H9 (cell line): ENCODE measurements around the gene TTLL3. TPM values are rescaled to one million over a fixed set of nuclear protein-coding genes. Genes with fewer than 3 reads are reported as not detected.

Experiments
- DNase-seq: peaks from one replicate; pipeline ENCODE4 v3.0.0-alpha.2; 2017
- H2AFZ ChIP-seq: one replicate; pipeline ENCODE4 v1.6.1; 2013; ENCODE audit warnings: mild to moderate bottlenecking, low read length, control low read depth, moderate library complexity
- H2AK5ac ChIP-seq: 2 replicates; pipeline ENCODE4 v1.6.1; 2013; ENCODE audit warnings: low read length, control low read depth, mixed read lengths; ENCODE audit not compliant: insufficient read length
- H2BK120ac ChIP-seq: one replicate; pipeline ENCODE4 v1.6.1; 2013; ENCODE audit warnings: low read depth, mild to moderate bottlenecking, low read length, control low read depth, inconsistent platforms; ENCODE audit not compliant: poor library complexity, severe bottlenecking
- H2BK12ac ChIP-seq: 2 replicates; pipeline ENCODE4 v1.6.1; 2013; ENCODE audit warnings: low read length, control low read depth, mixed read lengths, low read depth; ENCODE audit not compliant: insufficient read length
- H2BK15ac ChIP-seq: 2 replicates; pipeline ENCODE4 v1.6.1; 2013; ENCODE audit warnings: low read depth, low read length, control low read depth
- H2BK20ac ChIP-seq: one replicate; pipeline ENCODE4 v1.6.1; 2013; ENCODE audit warnings: low read depth, mild to moderate bottlenecking, low read length, control low read depth, inconsistent platforms; ENCODE audit not compliant: poor library complexity, severe bottlenecking
- H2BK5ac ChIP-seq: 2 replicates; pipeline ENCODE4 v1.6.1; 2013; ENCODE audit warnings: low read length, control low read depth, mixed read lengths; ENCODE audit not compliant: insufficient read length
- H3K14ac ChIP-seq: 2 replicates; pipeline ENCODE4 v1.6.1; 2013; ENCODE audit warnings: low read length, control low read depth; ENCODE audit not compliant: insufficient read depth
- H3K18ac ChIP-seq: 2 replicates; pipeline ENCODE4 v1.6.1; 2013; ENCODE audit warnings: low read depth, mild to moderate bottlenecking, mixed read lengths, low read length, control low read depth; ENCODE audit not compliant: insufficient read length
- H3K23ac ChIP-seq: 2 replicates; pipeline ENCODE4 v1.6.1; 2013; ENCODE audit warnings: low read length, control low read depth, mixed read lengths, low read depth; ENCODE audit not compliant: insufficient read length
- H3K23me2 ChIP-seq: 2 replicates; pipeline ENCODE4 v1.6.1; 2013; ENCODE audit warnings: low read depth, mild to moderate bottlenecking, mixed read lengths, low read length, control low read depth; ENCODE audit not compliant: insufficient read length, poor library complexity, severe bottlenecking
- H3K27ac ChIP-seq: 2 replicates; pipeline ENCODE4 v1.5.1; 2013; ENCODE audit warnings: low read length, control low read depth, mixed read lengths, low read depth; ENCODE audit not compliant: insufficient read length
- H3K27me3 ChIP-seq: 2 replicates; pipeline ENCODE4 v1.6.1; 2013; ENCODE audit warnings: low read length, control low read depth, inconsistent platforms; ENCODE audit not compliant: insufficient read depth
- H3K4ac ChIP-seq: 2 replicates; pipeline ENCODE4 v1.6.1; 2013; ENCODE audit warnings: low read depth, mild to moderate bottlenecking, control low read depth, inconsistent platforms, low read length, moderate library complexity
- H3K4me1 ChIP-seq: 2 replicates; pipeline ENCODE4 v1.6.1; 2013; ENCODE audit warnings: low read length, control low read depth, inconsistent platforms; ENCODE audit not compliant: insufficient read depth
- H3K4me2 ChIP-seq: 2 replicates; pipeline ENCODE4 v1.6.1; 2013; ENCODE audit warnings: low read length, control low read depth, mixed read lengths; ENCODE audit not compliant: insufficient read length, insufficient read depth
- H3K56ac ChIP-seq: 2 replicates; pipeline ENCODE4 v1.6.1; 2013; ENCODE audit warnings: low read depth, mild to moderate bottlenecking, mixed read lengths, low read length, control low read depth; ENCODE audit not compliant: insufficient read length
- H3K79me1 ChIP-seq: 2 replicates; pipeline ENCODE4 v1.6.1; 2013; ENCODE audit warnings: low read depth, mild to moderate bottlenecking, moderate library complexity, low read length, control low read depth, inconsistent platforms; ENCODE audit not compliant: insufficient read depth, poor library complexity, severe bottlenecking
- H3K79me2 ChIP-seq: 2 replicates; pipeline ENCODE4 v1.6.1; 2013; ENCODE audit warnings: low read length, control low read depth, inconsistent platforms; ENCODE audit not compliant: insufficient read depth
- H3K9ac ChIP-seq: 2 replicates; pipeline ENCODE4 v1.6.1; 2013; ENCODE audit warnings: low read length, control low read depth, mixed read lengths; ENCODE audit not compliant: insufficient read length; ENCODE audit errors: extremely low read depth
- H3K9me3 ChIP-seq: one replicate; pipeline ENCODE4 v1.6.1; 2013; ENCODE audit warnings: low read depth, low read length, inconsistent platforms; ENCODE audit not compliant: control insufficient read depth
- H3T11ph ChIP-seq: one replicate; pipeline ENCODE4 v1.6.1; 2013; ENCODE audit warnings: mild to moderate bottlenecking, low read length, control low read depth, inconsistent platforms
- H4K20me1 ChIP-seq: one replicate; pipeline ENCODE4 v1.6.1; 2013; ENCODE audit not compliant: control insufficient read depth, insufficient read length, insufficient read depth
- H4K5ac ChIP-seq: 2 replicates; pipeline ENCODE4 v1.6.1; 2013; ENCODE audit warnings: low read depth, mild to moderate bottlenecking, mixed read lengths, low read length, control low read depth; ENCODE audit not compliant: insufficient read length
- H4K8ac ChIP-seq: replicated peaks from 2 replicates; pipeline ENCODE4 v1.6.1; 2013; ENCODE audit warnings: low read length, control low read depth, mixed read lengths, low read depth; ENCODE audit not compliant: insufficient read length
- H4K91ac ChIP-seq: 2 replicates; pipeline ENCODE4 v1.6.1; 2013; ENCODE audit warnings: low read depth, mild to moderate bottlenecking, moderate library complexity, mixed read lengths, low read length, control low read depth; ENCODE audit not compliant: insufficient read length
- H3K27ac Mint-ChIP-seq, 3 experiments: 2 replicates in 2 of 3; 3 replicates in 1 of 3; pipeline ENCODE4 v1.8.0; 2020 to 2021; ENCODE audit warnings: mixed read lengths in 3 of 3, mild to moderate bottlenecking in 1 of 3, moderate library complexity in 1 of 3
- H3K27me3 Mint-ChIP-seq: 2 replicates; pipeline ENCODE4 v1.8.0; 2021; ENCODE audit warnings: low read depth, mild to moderate bottlenecking, moderate library complexity, mixed read lengths
- H3K36me3 Mint-ChIP-seq, 3 experiments: 2 replicates in 2 of 3; 3 replicates in 1 of 3; pipeline ENCODE4 v1.8.0; 2020 to 2021; ENCODE audit warnings: low read depth in 3 of 3, mixed read lengths in 3 of 3; ENCODE audit not compliant: insufficient read depth in 1 of 3
- H3K4me1 Mint-ChIP-seq, 2 experiments: 2 replicates each; pipeline ENCODE4 v1.8.0; 2020; ENCODE audit warnings: mixed read lengths in 2 of 2
- H3K4me3 Mint-ChIP-seq, 2 experiments: 2 replicates in 1 of 2; 3 replicates in 1 of 2; pipeline ENCODE4 v1.8.0; 2020 to 2021; ENCODE audit warnings: mild to moderate bottlenecking in 2 of 2, mixed read lengths in 2 of 2, moderate library complexity in 1 of 2
- H3K9me3 Mint-ChIP-seq, 2 experiments: 2 replicates in 1 of 2; 3 replicates in 1 of 2; pipeline ENCODE4 v1.8.0; 2020; ENCODE audit warnings: mild to moderate bottlenecking in 2 of 2, mixed read lengths in 2 of 2, moderate library complexity in 1 of 2
- WGBS: extraction: QIAGEN DNeasy Blood & Tissue Kit; methylation state at CpG from one replicate; pipeline ENCODE4 v1.1.7; 2013; ENCODE audit warnings: missing lambda C conversion rate, low lambda C conversion rate, mixed read lengths; ENCODE audit not compliant: insufficient read length; ENCODE audit errors: extremely low coverage; 5-methylcytosine and 5-hydroxymethylcytosine counted together
- total RNA-seq: library from RNA; stranded (reverse); gene quantifications from 2 replicates; pipeline ENCODE4 v1.2.1, GENCODE V29; 2021
- TF ChIP-seq, protein P1 (sequence below): fragments of 200-600 bp; sonication (generic); conservative IDR thresholded peaks from 3 replicates; pipeline ENCODE4 v1.8.0; 2021; ENCODE audit warnings: antibody characterized with exemption, mild to moderate bottlenecking

The TTLL3 gene
- total RNA-seq, 1 experiment from 2014 or later = 14.4 TPM

GRCh38 chr3:9815986-9816385, 5.9 kb downstream of the TTLL3 start:
- Histone ChIP-seq H3K23ac (no peak overlapping the region), H3K79me1 (no peaks in the 10 kb centered on the region), H2BK120ac (no peak overlapping the region), H3K4ac (no peak overlapping the region), H3K27ac (no peak overlapping the region), H4K5ac (no peak overlapping the region), H2AFZ (no peak overlapping the region), H3K56ac (no peak overlapping the region), H3T11ph (no peak overlapping the region), H3K9ac (no peak overlapping the region), H2BK12ac (no peak overlapping the region), H2BK20ac (no peak overlapping the region), H3K14ac (no peak overlapping the region; the same call in 1 of the 2 replicates), H3K4me2 (no peak overlapping the region), H3K27me3 (no peaks in the 10 kb centered on the region), H4K20me1 (no peaks in the 10 kb centered on the region), H3K23me2 (no peaks in the 10 kb centered on the region), H2AK5ac (no peak overlapping the region), H4K8ac (no peak overlapping the region), H2BK15ac (no peak overlapping the region), H3K4me1 (no peaks in the 10 kb centered on the region), H2BK5ac (no peak overlapping the region), H3K79me2 (no peaks in the 10 kb centered on the region), H3K18ac (no peak overlapping the region), H4K91ac (no peak overlapping the region), H3K9me3 (no peaks in the 10 kb centered on the region)
- DNase-seq = no peak
- no peaks in the 10 kb centered on the region for H3K9me3 Mint-ChIP-seq
- WGBS = no CpG with 5 or more reads among the region's 9 CpGs
- H3K27me3 Mint-ChIP-seq = peaks cover 14% of the 10 kb centered on the region
- TF ChIP-seq, protein P1, sequence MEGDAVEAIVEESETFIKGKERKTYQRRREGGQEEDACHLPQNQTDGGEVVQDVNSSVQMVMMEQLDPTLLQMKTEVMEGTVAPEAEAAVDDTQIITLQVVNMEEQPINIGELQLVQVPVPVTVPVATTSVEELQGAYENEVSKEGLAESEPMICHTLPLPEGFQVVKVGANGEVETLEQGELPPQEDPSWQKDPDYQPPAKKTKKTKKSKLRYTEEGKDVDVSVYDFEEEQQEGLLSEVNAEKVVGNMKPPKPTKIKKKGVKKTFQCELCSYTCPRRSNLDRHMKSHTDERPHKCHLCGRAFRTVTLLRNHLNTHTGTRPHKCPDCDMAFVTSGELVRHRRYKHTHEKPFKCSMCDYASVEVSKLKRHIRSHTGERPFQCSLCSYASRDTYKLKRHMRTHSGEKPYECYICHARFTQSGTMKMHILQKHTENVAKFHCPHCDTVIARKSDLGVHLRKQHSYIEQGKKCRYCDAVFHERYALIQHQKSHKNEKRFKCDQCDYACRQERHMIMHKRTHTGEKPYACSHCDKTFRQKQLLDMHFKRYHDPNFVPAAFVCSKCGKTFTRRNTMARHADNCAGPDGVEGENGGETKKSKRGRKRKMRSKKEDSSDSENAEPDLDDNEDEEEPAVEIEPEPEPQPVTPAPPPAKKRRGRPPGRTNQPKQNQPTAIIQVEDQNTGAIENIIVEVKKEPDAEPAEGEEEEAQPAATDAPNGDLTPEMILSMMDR = no peak
- no peak overlapping the region for H3K27ac Mint-ChIP-seq
- peaks cover 3 to 7% of the 10 kb centered on the region in 2 experiments for H3K4me1 Mint-ChIP-seq
- H3K4me3 Mint-ChIP-seq = no peak overlapping the region
- peaks cover 0 to 3% (median 0%) of the 10 kb centered on the region in 3 experiments; a peak in 1 of 7 replicates for H3K36me3 Mint-ChIP-seq
